HG02852 (cell line): ENCODE data around the gene EXOC6B.

Experiments used
- ATAC-seq: cut with Tn5 transposase; IDR thresholded peaks from one replicate; pipeline ENCODE4 v1.9.1; 2021; ENCODE audit warnings: mild to moderate bottlenecking, moderate library complexity; ENCODE audit not compliant: unreplicated experiment

The EXOC6B gene

DNA sequence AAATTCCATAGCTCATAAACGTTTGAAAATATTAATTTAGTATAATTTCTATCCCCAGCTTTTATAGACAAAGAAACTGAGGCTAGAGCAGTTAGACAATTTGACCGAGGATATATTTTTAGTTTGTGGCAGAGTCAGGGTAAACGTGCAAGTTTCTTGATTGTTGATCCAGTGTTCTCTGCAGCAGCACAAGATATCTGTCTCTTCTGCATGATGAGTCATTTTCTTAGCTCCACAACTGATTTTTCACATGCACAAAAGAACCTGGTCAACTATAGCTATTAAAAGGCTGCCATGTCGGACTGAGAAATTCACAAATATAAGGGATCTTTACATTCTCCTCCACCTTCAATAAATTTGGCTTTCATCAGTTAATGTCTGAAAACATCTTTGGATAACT is 534.8 kb downstream of the EXOC6B start:
- no peak for ATAC-seq

DNA sequence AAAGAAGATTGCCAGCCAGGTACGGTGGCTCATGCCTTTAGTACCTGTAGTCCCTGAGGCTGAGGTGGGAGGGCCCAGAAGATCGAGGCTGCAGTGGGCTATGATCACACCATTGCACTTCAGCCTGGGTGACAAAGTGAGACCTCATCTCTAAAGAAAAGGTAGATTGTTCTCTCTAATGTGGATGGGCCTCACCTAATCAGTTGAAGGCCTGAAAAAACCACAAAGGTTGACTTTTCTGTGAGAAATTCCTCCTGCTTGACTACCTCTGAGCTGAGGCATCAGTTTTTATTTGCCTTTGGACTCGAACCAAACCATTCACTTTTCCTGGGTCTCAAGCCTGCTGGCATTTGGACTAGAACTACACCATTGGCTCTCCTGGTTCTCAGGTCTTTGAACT is 536.1 kb downstream of the EXOC6B start:
- ATAC-seq: no peak

DNA sequence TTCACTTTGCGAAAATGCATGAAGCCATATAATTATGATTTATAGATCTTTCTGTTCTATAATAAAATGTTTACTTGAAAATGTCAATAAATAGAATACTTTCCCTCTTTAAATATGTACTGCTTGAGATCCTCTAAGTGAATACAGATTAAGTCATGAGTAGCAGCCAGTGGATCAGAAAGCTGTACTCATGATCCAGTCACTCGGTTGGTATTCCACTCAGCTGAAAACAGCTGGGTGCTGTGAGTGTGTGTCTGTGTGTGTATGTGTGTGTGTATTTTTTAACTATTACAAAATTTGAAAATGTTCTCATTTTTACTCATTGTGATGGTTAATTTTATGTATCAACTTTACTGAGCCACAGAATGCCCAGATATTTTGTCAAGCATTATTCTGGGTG is 536.5 kb downstream of the EXOC6B start:
- ATAC-seq: no peak

DNA sequence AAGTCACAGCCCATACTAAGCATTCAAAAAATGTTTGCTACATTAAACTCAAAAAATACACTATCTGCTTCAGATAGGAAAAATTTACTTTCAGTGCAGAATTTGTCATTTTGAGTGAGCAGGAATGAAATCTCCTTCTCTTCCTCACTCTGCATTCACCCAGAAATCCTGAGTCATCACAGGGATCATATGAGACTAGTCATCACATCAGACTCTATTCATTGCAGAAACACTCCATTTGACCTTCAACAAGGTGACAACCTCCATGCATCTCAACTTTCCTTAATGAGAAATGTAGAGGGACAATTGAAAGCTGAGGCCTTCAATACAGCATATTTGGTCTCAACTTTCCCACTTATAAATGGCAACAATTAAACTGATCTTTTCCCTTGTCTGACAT is 547.8 kb downstream of the EXOC6B start:
- ATAC-seq: no peak

DNA sequence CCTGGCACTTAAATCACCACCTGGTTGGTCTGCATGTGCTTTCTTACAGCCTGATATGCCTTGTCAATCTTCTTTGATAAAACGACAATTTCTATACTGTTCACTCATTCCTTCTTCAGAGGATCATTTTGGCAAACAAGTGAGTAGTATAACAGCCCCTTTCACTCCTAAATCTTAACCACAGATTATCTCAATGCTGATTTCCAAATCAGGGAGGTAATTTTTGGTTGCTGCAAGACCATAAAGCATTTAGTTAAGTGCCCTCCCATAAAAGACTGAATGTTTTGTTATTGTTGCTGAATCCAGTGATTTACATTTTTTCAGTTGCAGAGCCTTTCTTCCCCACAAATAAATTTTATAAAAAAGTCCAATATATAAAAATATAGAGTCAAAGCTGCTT is 549.0 kb downstream of the EXOC6B start:
- no peak for ATAC-seq

DNA sequence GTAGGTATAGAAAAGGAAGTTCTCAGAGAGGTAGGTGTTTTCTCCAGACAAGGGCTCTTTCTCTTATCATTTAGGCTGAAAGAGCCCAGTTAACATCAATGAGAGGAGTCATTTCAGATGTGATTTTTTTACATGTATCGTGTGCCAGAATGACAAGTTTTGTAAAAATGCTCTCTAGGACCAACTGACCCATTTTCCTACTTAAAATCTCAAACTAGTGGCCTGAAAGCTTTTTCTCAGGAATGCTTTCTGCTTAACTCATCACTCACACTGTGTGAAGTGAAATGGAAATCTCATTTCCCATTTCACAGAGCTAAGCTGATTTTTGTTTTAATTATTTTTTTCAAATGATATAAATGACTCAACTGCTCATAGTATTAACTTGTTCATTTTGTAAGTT is 549.5 kb downstream of the EXOC6B start:
- no peak for ATAC-seq

DNA sequence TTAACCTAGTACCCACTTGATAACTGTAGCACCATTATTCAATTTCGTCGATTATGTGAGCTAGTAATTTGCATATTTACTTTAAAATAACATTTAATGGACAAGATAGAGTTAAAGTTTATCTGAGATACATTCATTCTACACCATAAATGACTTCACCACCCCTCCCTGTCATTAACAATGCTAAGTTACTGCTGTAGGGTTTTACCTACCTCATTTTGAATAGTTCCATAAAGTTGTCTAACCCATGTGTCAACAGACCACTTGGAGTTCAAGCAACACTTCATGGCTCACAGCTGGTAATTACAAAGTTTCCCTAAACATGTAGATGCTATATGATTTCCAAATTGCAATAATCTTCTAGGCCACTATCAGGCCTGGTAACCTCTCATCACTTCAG is 550.7 kb downstream of the EXOC6B start:
- ATAC-seq: no peak

DNA sequence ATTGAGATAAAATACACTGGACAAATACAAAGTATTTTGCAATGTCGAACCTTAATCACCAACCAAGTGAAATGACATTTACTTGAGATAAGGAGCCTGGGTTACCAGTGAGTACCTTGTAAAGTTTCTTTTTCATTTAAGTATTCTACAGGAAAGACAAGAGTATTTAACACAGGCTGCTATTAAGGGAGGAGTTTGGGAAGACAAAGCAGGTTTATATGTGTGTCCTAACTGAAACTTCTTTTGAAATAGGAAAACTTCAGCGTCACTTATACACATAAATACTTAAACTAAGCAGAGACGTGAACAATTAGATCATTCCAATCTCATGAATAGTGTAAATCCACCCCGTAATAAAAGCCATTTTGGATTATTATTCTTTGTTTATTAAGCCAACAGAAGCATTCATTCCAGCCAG is 551.4 kb downstream of the EXOC6B start:
- no peak for ATAC-seq

DNA sequence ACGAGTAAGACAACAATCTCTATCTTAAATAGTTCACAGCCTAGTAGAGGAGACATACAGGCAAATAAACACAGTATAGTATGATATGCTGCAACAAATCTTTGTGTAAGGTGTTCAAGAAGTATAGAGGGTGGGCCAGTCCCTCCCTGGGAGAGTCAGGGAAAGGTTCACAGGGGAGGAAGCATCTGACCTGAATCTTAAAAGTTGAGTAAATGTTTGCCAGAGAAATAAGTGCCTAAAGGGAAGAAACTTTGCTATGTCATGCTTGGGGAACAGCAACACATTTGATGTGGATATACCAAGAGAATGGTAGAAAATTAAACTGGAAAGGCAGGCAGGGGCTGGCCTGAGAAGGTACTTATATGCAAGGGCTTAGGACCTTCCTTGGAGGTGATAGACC is 552.4 kb downstream of the EXOC6B start:
- no peak for ATAC-seq

DNA sequence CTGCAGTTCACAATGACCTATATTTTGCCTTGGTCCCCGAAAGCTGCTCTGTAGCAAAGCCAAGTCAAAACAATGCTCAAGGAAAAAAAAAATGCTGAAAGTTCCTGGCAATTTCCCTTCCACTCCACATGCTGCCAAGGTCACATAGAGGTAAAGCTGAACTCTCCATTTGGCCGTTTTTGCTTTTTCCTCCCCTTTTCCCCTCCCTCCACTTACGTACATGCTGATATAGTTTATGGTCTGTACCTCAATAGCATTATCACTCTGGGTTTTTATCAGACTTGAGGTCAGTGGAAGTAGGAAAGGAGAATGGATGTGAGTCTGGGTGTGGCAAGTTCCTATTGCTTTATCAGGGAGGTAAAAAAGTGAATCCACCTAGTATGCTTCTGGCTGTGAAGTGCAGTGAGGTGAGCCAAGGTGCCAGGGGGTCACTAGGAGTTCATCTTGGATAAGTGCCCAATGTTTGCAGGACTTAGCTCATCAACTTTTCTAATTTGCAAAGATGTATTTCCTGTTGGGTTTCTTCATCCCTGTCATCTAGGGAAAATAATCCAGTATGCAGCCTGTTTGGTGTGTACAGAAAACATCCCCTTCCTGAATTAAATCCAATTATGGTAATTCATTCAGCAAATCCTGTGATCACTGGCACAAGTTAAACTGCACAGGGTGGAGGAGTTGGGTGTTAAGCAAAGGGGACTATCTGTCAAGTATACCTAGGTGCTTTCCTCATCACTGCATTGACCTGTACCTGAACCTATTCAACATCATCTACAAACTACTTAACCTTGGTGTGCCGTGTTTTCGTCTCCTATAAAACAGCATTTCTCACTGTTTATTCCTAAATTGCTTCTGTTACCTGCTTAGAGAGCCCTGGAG is 553.8 kb downstream of the EXOC6B start:
- ATAC-seq: no peak

DNA sequence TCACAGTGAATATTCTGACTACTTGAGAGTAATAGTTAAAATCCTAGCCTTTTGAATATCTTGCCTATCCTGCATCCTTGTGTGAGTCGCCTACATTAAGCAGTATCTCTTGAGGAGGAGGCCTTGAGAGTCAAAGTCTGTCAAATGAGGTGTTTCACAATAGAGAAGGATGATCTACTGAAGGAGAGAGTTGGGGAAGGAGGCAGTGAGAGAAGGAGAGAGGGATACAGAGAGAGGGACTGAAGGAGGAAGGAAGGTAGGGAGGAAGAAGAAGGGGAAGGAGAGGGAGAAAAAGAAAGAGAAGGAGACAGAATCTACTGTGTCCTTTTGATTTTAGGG is 554.6 kb downstream of the EXOC6B start:
- no peak for ATAC-seq

DNA sequence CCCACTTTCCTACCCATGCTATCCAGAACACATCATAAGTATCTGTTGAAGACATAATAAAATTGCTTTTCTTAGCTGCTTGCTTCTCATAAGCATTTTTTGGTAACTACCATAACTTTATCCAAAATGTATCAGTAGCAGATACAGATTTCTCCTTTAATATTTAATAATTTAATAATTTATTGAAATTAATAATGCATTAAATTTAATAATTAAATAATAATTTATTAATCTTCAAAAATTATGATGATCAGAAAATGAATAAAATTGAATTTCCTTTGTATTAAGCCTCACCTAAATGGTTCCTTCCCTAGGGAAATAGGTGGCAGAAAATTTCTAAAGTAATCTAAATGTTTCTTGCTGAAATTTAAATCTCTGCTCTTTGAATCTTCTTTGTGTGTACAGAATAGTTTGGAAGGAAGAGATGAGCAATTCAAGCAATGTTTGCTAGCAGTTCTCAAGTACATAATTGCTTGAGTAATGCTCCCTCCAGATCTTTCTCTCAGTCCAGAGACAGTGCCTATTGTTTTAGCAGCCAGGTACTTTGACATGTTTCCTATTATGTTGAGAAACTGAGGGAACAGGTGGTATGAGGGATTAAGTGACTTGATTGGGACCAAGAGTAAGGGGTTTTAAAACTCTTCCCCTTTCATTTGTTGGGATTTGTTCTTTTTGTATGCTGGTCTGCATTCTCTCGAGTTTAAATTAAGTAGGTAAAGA is 555.1 kb downstream of the EXOC6B start:
- no peak for ATAC-seq

DNA sequence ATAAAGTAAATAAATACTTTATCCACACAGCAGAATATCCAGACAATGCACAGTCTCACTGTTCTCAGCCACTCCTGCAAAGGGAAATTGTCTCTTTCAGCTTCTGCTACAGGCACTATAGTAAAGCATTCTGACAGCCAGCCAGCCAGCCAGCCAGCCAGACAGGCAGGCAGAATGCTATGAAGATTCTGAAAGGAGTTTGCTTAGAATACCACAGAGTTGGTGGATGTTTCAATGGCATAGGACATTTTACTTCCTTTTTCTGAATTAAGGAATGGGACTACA is 562.1 kb downstream of the EXOC6B start:
- no peak for ATAC-seq

DNA sequence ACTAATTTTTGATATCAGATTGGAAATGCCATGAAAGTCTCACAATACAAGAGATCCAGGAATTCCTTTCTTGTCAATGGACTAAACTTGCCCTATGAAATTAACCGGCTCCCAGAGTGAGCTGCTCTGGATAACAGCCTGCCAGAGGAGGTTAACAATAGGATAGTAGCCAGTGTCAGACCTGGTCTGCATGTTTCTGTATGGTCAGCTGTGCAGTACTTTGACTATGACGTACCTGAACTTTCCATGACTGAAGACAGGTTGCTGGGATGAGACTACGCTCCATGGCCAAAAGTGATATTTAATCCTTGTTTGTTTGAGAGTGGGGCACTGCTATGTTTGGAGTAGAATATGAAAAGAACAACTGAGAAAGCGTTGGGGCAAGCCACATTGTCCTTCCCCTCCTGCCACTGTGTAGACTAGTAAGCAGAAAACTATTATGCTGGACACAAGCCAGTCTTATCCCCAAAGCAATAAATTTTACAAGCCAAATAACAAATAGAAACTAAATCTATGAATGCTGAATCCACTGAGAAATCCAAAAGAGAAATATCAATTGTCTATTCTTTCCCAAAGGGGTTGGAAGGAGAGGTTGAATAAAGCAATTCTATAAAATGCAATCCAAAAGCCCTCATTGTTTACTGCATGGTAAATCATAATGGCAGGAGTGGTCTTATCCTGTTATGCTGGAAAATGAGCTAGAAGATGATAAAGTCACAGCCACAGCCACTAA is 562.6 kb downstream of the EXOC6B start:
- ATAC-seq: no peak

DNA sequence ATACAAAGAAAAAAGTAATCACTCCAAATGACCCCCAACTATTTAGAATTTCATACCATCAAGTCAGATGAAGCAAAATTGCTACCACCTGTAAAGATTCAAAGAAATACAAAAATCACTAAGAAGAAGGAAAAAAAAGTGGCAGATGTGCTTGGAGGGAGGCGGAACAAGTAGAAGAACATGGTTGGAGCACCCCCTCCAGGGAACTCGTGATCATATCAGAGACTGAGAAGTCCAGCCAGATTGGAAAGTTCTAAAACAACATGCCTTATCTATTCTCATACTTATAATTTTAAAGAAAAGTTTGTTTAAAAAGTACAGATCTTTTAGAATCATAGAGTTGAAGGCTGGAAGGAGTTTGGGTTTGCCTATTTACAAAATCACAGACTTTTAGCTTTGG is 564.8 kb downstream of the EXOC6B start:
- ATAC-seq: no peak

DNA sequence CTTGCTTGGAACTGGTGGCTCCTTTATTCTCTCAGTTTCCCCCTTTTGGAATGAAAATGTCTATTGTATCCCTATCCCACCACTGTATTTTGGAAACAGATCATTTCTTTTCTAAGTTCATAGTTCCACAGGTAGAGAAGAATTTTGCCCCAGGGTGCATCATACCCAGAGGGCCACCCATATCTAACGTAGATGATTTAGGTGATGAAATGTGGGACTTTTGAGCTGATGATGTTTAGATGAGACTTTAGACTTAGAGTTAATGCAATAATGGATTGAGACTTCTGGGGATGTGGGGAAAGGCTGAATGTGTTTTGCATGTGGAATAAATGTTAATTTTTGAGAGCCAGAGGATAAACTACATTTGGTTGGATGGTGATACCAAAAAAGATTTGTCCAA is 570.3 kb downstream of the EXOC6B start:
- ATAC-seq: no peak

DNA sequence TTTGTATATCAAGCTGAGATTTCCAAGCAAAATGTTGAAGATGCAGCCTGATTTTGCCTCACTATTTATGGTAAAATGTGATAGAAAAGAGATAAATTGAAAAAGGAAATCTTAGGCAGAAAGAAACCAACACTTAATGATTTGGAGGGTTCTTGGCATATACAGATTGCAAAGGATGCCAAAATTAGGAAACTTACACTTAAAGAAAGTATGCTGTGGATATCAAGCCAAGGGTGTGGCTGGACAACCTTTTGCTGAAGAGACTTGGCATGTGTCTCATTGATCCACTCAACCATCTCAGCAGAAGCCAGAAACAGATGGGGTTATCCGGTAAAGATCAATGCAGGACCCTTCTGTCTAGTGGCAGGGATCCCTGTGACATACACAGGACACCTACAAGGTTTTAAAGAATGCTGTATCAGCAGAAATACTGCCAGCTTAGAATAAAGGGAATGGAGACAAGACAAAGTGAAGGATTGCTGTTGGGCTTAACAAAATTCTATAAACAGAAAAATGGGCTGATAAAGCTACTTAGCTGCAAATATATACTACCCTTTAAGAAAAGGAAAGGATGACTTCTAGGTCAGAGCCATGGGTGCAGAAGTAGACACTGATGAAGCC is 570.9 kb downstream of the EXOC6B start:
- ATAC-seq: no peak

DNA sequence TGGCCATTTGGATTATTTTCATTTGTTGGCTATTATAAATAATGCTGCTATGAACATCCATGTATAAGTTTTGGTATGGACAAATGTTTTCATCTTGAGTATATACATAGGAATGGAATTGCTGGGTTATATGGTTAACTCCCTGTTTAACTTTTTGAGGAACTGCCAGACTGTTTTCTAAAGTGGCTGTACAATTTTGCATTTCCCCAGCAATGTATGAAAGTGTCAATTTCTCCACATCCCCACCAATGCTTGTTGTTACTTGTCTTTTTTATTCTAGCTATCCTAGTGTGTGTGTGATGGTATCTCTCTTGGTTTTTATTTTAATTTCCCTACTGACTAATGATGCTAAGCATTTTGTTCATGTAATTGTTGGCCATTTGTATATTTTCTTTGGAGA is 587.5 kb downstream of the EXOC6B start:
- no peak for ATAC-seq

DNA sequence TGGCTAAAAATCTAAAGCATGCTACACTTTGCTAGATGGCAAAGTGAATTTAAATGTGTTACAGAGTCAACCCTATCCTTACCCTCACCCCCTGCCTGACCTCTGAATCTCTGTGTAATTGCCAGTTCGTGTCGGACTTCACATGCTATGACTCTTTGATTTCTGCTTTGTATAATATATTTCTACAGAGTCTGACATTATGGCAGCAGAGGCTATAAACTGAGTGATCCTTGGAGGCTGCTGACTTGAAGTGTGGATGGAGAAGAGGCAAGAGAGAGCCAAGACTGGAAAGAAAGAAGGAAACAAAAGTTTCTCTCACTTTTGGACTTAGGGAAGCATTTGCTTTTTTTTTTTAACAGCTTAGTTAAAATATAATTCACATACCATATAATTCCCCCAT is 588.3 kb downstream of the EXOC6B start:
- no peak for ATAC-seq

DNA sequence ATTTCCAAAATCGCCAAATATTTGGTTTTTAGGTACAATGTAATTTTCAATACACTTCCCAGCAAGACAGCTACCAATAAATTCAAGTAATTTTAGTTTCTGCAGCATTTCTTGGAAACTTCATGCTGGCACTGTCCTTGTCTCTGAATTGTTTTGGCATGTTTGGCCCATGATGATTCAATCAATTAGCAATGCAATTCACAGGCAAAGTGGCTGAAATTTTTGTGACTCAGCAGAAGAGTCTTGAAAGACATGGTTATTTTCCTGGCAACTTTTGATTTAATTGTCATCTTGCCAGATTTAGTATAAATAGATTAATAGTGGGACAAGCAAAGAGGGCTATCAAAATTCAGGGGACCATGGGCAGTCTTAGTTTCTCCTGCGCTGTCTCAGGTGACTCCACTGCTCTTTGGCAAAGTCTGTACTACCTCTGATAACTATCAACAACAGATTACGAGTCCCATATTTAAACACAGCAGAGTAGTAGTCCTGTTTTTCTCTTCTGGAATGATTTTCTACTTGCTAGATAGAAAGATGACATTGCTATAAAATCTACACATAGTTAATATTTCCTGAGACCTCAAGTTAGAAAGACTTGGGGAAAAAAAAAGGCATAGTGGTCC is 589.3 kb downstream of the EXOC6B start:
- no peak for ATAC-seq
